ENCODE results near the gene AP3D1. TPM values are rescaled to one million over a fixed set of nuclear protein-coding genes. Genes with fewer than 3 reads are reported as not detected.

The AP3D1 gene
- total RNA-seq, 2 experiments from 2014 or later = 41.8 to 41.9 TPM

DNA sequence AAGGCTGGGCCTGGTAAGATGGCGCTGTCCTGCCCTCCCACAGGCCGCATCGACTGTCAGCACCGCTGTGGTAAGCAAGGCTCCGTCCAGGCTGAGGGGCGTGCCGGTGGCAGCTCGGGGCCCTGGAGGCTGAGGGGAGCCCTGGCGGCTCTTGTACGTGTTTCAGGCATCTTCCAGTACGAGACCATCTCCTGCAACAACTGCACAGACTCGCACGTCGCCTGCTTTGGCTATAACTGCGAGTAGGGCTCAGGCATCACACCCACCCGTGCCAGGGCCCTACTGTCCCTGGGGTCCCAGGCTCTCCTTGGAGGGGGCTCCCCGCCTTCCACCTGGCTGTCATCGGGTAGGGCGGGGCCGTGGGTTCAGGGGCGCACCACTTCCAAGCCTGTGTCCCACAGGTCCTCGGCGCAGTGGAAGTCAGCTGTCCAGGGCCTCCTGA is 53.5 kb downstream of the AP3D1 start:
- Histone ChIP-seq H3K4me3 (ENCODE audit: low read length) (no peak overlapping the region), H3K27ac (ENCODE audit: low read depth in 1 of 2, low read length in 2 of 2) (no peak overlapping the region), H3K4me1 (ENCODE audit: insufficient read depth, low read length) (peaks cover 44% of the 10 kb centered on the region), H3K27me3 (ENCODE audit: control insufficient read depth in 1 of 2, insufficient read depth in 2 of 2, low read length in 2 of 2) (no peaks in the 10 kb centered on the region), H3K9me3 (ENCODE audit: control insufficient read depth in 1 of 2, insufficient read depth in 1 of 2, low read length in 2 of 2) (no peaks in the 10 kb centered on the region), H3K36me3 (ENCODE audit: insufficient read depth, low read length) (peaks cover 37% of the 10 kb centered on the region)
- Mint-ChIP-seq H3K4me3 (no peak overlapping the region), H3K4me1 (ENCODE audit: low read depth) (peaks cover 25% of the 10 kb centered on the region), H3K27ac (peak overlapping the region; percentile 96), H3K27me3 (no peaks in the 10 kb centered on the region), H3K9me3 (no peaks in the 10 kb centered on the region), H3K36me3 (ENCODE audit: low read depth) (peaks cover 37% of the 10 kb centered on the region)
- intact Hi-C loops (cut with DNase I, micrococcal nuclease) = loop anchor here (2.0 to 5.0 kb wide), 3 partner anchors 53 to 236 kb away; partner anchors contain the start of genes AP3D1 (in 1 of the 2) and KLF16 (in 1 of the 2)
- ATAC-seq (ENCODE audit: poor library complexity) (no peak), DNase-seq (no peak)
- CTCF ChIA-PET = interaction anchor here (0.9 to 1.2 kb wide), 6 partner anchors 11 to 56 kb away, joined by 3 to 5 read pairs (median 4); no protein-coding TSS in a partner anchor
- no peak for TF ChIP-seq CTCF (IDR thresholded peaks at IDR 0.05)
- POLR2A ChIA-PET = interaction anchor here (0.6 to 7.9 kb wide), 4 partner anchors 13 to 230 kb away, joined by 4 to 153 read pairs (median 7); partner anchors contain the start of genes LSM7, MKNK2 and SPPL2B

GRCh38 chr19:2097203-2097885 is 54.0 kb downstream of the AP3D1 start:
- H3K4me3 ChIP-seq (ENCODE audit: low read length) = peak overlapping the region; percentile 69
- no peaks in the 10 kb centered on the region for H3K9me3 ChIP-seq (ENCODE audit: control insufficient read depth in 1 of 2, insufficient read depth in 1 of 2, low read length in 2 of 2)
- H3K36me3 Mint-ChIP-seq (ENCODE audit: low read depth) = peaks cover 37% of the 10 kb centered on the region
- DNase-seq (peak in 7 of 14 experiments; percentile 27 to 88 (median 46)), ATAC-seq (ENCODE audit: poor library complexity) (no peak)
- H3K27ac ChIP-seq (ENCODE audit: low read depth in 1 of 2, low read length in 2 of 2) = peak overlapping the region; percentile 36 to 46
- intact Hi-C loops (cut with DNase I, micrococcal nuclease) = loop anchor here (2.0 to 5.0 kb wide), 3 partner anchors 53 to 235 kb away; partner anchors contain the start of genes AP3D1 (in 1 of the 2) and KLF16 (in 1 of the 2)
- peaks cover 49% of the 10 kb centered on the region for H3K4me1 ChIP-seq (ENCODE audit: insufficient read depth, low read length)
- H3K27ac Mint-ChIP-seq = peak overlapping the region; percentile 96
- CTCF ChIA-PET = interaction anchor here (0.9 to 1.2 kb wide), 6 partner anchors 10 to 55 kb away, joined by 3 to 5 read pairs (median 4); no protein-coding TSS in a partner anchor
- peaks cover 25% of the 10 kb centered on the region for H3K4me1 Mint-ChIP-seq (ENCODE audit: low read depth)
- no peaks in the 10 kb centered on the region for H3K9me3 Mint-ChIP-seq
- H3K27me3 ChIP-seq (ENCODE audit: control insufficient read depth in 1 of 2, insufficient read depth in 2 of 2, low read length in 2 of 2) = no peaks in the 10 kb centered on the region
- POLR2A ChIA-PET = interaction anchor here (0.6 to 7.9 kb wide), 4 partner anchors 12 to 231 kb away, joined by 4 to 153 read pairs (median 7); partner anchors contain the start of genes LSM7, MKNK2 and SPPL2B
- H3K36me3 ChIP-seq (ENCODE audit: insufficient read depth, low read length) = peaks cover 41% of the 10 kb centered on the region
- no peaks in the 10 kb centered on the region for H3K27me3 Mint-ChIP-seq
- peak; percentile 8 for TF ChIP-seq CTCF (IDR thresholded peaks at IDR 0.05)
- H3K4me3 Mint-ChIP-seq = peak overlapping the region; percentile 97

- Histone ChIP-seq H3K36me3 (ENCODE audit: insufficient read depth, low read length) (peaks cover 37% of the 10 kb centered on the region), H3K4me3 (ENCODE audit: low read length) (peak within 1 kb of the TSS; percentile 93), H3K9me3 (ENCODE audit: control insufficient read depth in 1 of 2, insufficient read depth in 1 of 2, low read length in 2 of 2) (no peaks in the 10 kb centered on the region), H3K4me1 (ENCODE audit: insufficient read depth, low read length) (peaks cover 55% of the 10 kb centered on the region), H3K27me3 (ENCODE audit: control insufficient read depth in 1 of 2, insufficient read depth in 2 of 2, low read length in 2 of 2) (no peaks in the 10 kb centered on the region), H3K27ac (ENCODE audit: low read depth in 1 of 2, low read length in 2 of 2) (peak within 1 kb of the TSS; percentile 75 to 79)
- Mint-ChIP-seq H3K27me3 (no peaks in the 10 kb centered on the region), H3K36me3 (ENCODE audit: low read depth) (peaks cover 32% of the 10 kb centered on the region), H3K27ac (peak within 1 kb of the TSS; percentile 96), H3K4me3 (peak within 1 kb of the TSS; percentile 97), H3K9me3 (no peaks in the 10 kb centered on the region), H3K4me1 (ENCODE audit: low read depth) (peaks cover 25% of the 10 kb centered on the region)
- peak; percentile 38 for TF ChIP-seq CTCF (IDR thresholded peaks at IDR 0.05)
- intact Hi-C loops (cut with DNase I, micrococcal nuclease) = loop anchor here (1.0 to 5.0 kb wide), 9 partner anchors 11 to 234 kb away; partner anchors contain the start of genes AP3D1 (in 2 of the 2), KLF16 (in 1 of the 2), MKNK2 (in 1 of the 2) and PLEKHJ1 (in 1 of the 2)
- ChIA-PET CTCF (interaction anchor here (0.9 to 2.6 kb wide), 13 partner anchors 10 to 77 kb away, joined by 3 to 21 read pairs (median 4); no protein-coding TSS in a partner anchor), POLR2A (interaction anchor here (1.0 to 7.9 kb wide), 11 partner anchors 12 to 199 kb away, joined by 3 to 153 read pairs (median 6); partner anchors contain the start of gene MKNK2)
- peak; percentile 99 to 100 (median 100) for DNase-seq
- ATAC-seq (ENCODE audit: poor library complexity) = peak; percentile 79
Observed at GRCh38 chr19:2096480-2097202, 54.7 kb downstream of the AP3D1 start, which contains the start of gene IZUMO4. IZUMO4 (plus strand) TSS chr19:2096915; CDS start chr19:2096946, 31 bp downstream.
